Pancreas (tissue), 10 donors: ENCODE results near the gene ZBTB24. TPM values are rescaled to one million over a fixed set of nuclear protein-coding genes. Genes with fewer than 3 reads are reported as not detected.
A peak's percentile ranks its signal among the peaks of the same experiment; 100 is the strongest.

Experiments used
- ATAC-seq, 4 donors: fragments of 200-7000 bp; cut with Tn5 transposase; one replicate each; pipeline versions ENCODE4 v1.8.0 to v1.9.1; 2020; ENCODE audit warnings: mild to moderate bottlenecking in 4 of 4, moderate library complexity in 4 of 4
- DNase-seq, 6 donors: peaks; one replicate each; pipeline ENCODE4 v3.0.0-alpha.2; 2020
- FAIRE-seq: peaks from 2 replicates; lab custom pipeline; 2012; peaks lifted over from hg19 to GRCh38; lab: Jason Lieb, UNC
- H3K27ac ChIP-seq, 4 donors: fragments of 200-600 bp; sonication (generic); 1 replicate in 3 of 4; 2 replicates in 1 of 4; pipeline versions ENCODE4 v1.5.0 to v1.8.0; 2020
- H3K27me3 ChIP-seq, 4 donors: fragments of 200-600 bp; one replicate each; pipeline ENCODE4 v1.8.0; 2021
- H3K36me3 ChIP-seq, 3 donors: fragments of 200-600 bp; sonication (generic) in 1 of 3; one replicate each; pipeline versions ENCODE4 v1.5.0 to v1.8.0; 2020 to 2021
- H3K4me1 ChIP-seq, 3 donors: fragments of 200-600 bp; one replicate each; pipeline ENCODE4 v1.8.0; 2021
- H3K4me3 ChIP-seq, 4 donors: fragments of 200-600 bp; sonication (generic) in 2 of 4; one replicate each; pipeline versions ENCODE4 v1.5.0 to v1.8.0; 2020 to 2021
- H3K9me3 ChIP-seq, 4 donors: fragments of 200-600 bp; one replicate each; pipeline ENCODE4 v1.8.0; 2021
- CTCF ChIP-seq, 4 donors: fragments of 200-600 bp; sonication (generic) in 3 of 4; IDR thresholded peaks; one replicate each; pipeline versions ENCODE4 v1.5.0 to v1.8.0; 2021; ENCODE audit warnings: antibody characterized with exemption in 4 of 4
- WGBS, 2 donors: extraction: QIAGEN DNeasy Blood & Tissue Kit; methylation state at CpG; one replicate each; pipeline ENCODE4 v1.1.7; 2013; 5-methylcytosine and 5-hydroxymethylcytosine counted together
- intact Hi-C, 3 donors: fragments of 100-400 bp; cut with DNase I; formaldehyde crosslinking; loops; one replicate each; pipeline versions ENCODE4 v1.11.1 to v1.14.2; 2022
- polyA plus RNA-seq, 2 donors: library from polyadenylated mRNA; stranded (reverse); fragments of 200-250 nt; gene quantifications; one replicate each; pipeline ENCODE4 v1.2.3, GENCODE V29; 2013
- total RNA-seq, 6 donors: library from RNA; stranded (reverse); fragmentation: NEBNext Ultra II Directional in 4 of 6; extraction: Animal tissue kit (Norgen Biotek cat#: 25700) in 4 of 6; gene quantifications; one replicate each; pipeline versions ENCODE4 v1.2.1 to v1.2.4, GENCODE V29; 2021 to 2023
- donor health status: healthy with polysubstance abuse.
- donor health status: DM: no; HTN: no; CAD: no; lungs with moderate emphysema.
- donor health status: DM: no; HTN: no; CAD: no.
- donor health status: control.
- donor health status: control.
- donor health status: Bipolar disorder and iron deficiency.
- donor health status: DM: yes; HTN: yes; CAD: no.
- donor health status: DM: no; HTN: no; CAD: no.
- donor health status: DM: no; HTN: no; CAD: no.
- donor health status: DM: yes; HTN: yes; CAD: no.

The ZBTB24 gene
- total and polyA plus RNA-seq, 8 donors: 2.2 to 4.3 (median 2.8) TPM

GRCh38 chr6:109446541-109446940, 36.5 kb downstream of the ZBTB24 start:
- FAIRE-seq (no peak), DNase-seq (no peak), ATAC-seq (no peak)
- WGBS, 2 donors: 88 to 90% methylated on average over 8 of the region's 8 CpGs
- Histone ChIP-seq H3K27ac (no peak overlapping the region), H3K4me1 (peaks cover 0 to 7% (median 0%) of the 10 kb centered on the region in 3 donors), H3K4me3 (no peak overlapping the region), H3K36me3 (no peaks in the 10 kb centered on the region), H3K27me3 (no peaks in the 10 kb centered on the region), H3K9me3 (no peaks in the 10 kb centered on the region)
- no peak for TF ChIP-seq CTCF (IDR thresholded peaks at IDR 0.05)
- intact Hi-C loops: no loop called here

GRCh38 chr6:109446072-109446471, 36.9 kb downstream of the ZBTB24 start:
- WGBS, 2 donors: 89 to 91% methylated on average over 15 of the region's 15 CpGs
- H3K36me3 ChIP-seq: no peaks in the 10 kb centered on the region
- H3K27ac ChIP-seq: no peak overlapping the region
- DNase-seq: peak in 1 of 6 donors; percentile 61
- no peak for TF ChIP-seq CTCF (IDR thresholded peaks at IDR 0.05)
- H3K4me3 ChIP-seq: no peak overlapping the region
- FAIRE-seq: no peak
- no peak for ATAC-seq
- H3K4me1 ChIP-seq: peaks cover 0 to 8% (median 0%) of the 10 kb centered on the region in 3 donors
- no peaks in the 10 kb centered on the region for H3K27me3 ChIP-seq
- H3K9me3 ChIP-seq: no peaks in the 10 kb centered on the region
- intact Hi-C loops: no loop called here

- WGBS, 2 donors: 89 to 91% methylated on average over 9 of the region's 9 CpGs
- H3K4me3 ChIP-seq: no peak overlapping the region
- no peak overlapping the region for H3K27ac ChIP-seq
- intact Hi-C loops: no loop called here
- no peak for TF ChIP-seq CTCF (IDR thresholded peaks at IDR 0.05)
- peaks cover 0 to 8% (median 0%) of the 10 kb centered on the region in 3 donors for H3K4me1 ChIP-seq
- H3K36me3 ChIP-seq: no peaks in the 10 kb centered on the region
- DNase-seq (no peak), FAIRE-seq (no peak), ATAC-seq (no peak)
- H3K27me3 ChIP-seq: no peaks in the 10 kb centered on the region
- H3K9me3 ChIP-seq: no peaks in the 10 kb centered on the region
Measured at GRCh38 chr6:109445382-109445781, 37.6 kb downstream of the ZBTB24 start.

GRCh38 chr6:109443425-109443950, 39.5 kb downstream of the ZBTB24 start:
- Histone ChIP-seq H3K27me3 (no peaks in the 10 kb centered on the region), H3K4me1 (peaks cover 0 to 13% (median 7%) of the 10 kb centered on the region in 3 donors), H3K36me3 (no peaks in the 10 kb centered on the region), H3K9me3 (no peaks in the 10 kb centered on the region), H3K4me3 (no peak overlapping the region), H3K27ac (no peak overlapping the region)
- intact Hi-C loops: no loop called here
- no peak for DNase-seq
- no peak for ATAC-seq
- FAIRE-seq: no peak
- 92 to 95% methylated on average over 10 of the region's 10 CpGs for WGBS, 2 donors
- no peak for TF ChIP-seq CTCF (IDR thresholded peaks at IDR 0.05)

- FAIRE-seq (no peak), ATAC-seq (no peak), DNase-seq (no peak)
- intact Hi-C loops: no loop called here
- Histone ChIP-seq H3K4me3 (no peak overlapping the region), H3K36me3 (no peaks in the 10 kb centered on the region), H3K27me3 (no peaks in the 10 kb centered on the region), H3K4me1 (peaks cover 0 to 13% (median 7%) of the 10 kb centered on the region in 3 donors), H3K9me3 (no peaks in the 10 kb centered on the region), H3K27ac (no peak overlapping the region)
- TF ChIP-seq CTCF (IDR thresholded peaks at IDR 0.05): no peak
- WGBS, 2 donors: 88 to 90% methylated on average over 6 of the region's 6 CpGs
Measured at GRCh38 chr6:109442393-109442924, 40.6 kb downstream of the ZBTB24 start.
